Adrenal gland (tissue), 5 donors: ENCODE results near the gene KDM2B.

Source experiments
- POLR2A ChIP-seq, 2 donors: fragments of 450-650 bp; IDR thresholded peaks; one replicate each; pipeline ENCODE4 v1.6.1; 2017; ENCODE audit warnings: antibody characterized with exemption in 2 of 2, mild to moderate bottlenecking in 2 of 2, moderate library complexity in 1 of 2
- TF ChIP-seq, protein P1 (sequence below), 6 experiments: fragments of 450-650 bp in 4 of 6; fragments of 200-600 bp in 2 of 6; sonication (generic) in 1 of 6; IDR thresholded peaks; 1 replicate in 5 of 6; 2 replicates in 1 of 6; pipeline versions ENCODE4 v1.5.1 to v1.8.0; 2016 to 2021; ENCODE audit warnings: antibody characterized with exemption in 6 of 6, mild to moderate bottlenecking in 2 of 6, moderate library complexity in 1 of 6
- donor health status: DM: no; HTN: no; CAD: no.

DNA sequence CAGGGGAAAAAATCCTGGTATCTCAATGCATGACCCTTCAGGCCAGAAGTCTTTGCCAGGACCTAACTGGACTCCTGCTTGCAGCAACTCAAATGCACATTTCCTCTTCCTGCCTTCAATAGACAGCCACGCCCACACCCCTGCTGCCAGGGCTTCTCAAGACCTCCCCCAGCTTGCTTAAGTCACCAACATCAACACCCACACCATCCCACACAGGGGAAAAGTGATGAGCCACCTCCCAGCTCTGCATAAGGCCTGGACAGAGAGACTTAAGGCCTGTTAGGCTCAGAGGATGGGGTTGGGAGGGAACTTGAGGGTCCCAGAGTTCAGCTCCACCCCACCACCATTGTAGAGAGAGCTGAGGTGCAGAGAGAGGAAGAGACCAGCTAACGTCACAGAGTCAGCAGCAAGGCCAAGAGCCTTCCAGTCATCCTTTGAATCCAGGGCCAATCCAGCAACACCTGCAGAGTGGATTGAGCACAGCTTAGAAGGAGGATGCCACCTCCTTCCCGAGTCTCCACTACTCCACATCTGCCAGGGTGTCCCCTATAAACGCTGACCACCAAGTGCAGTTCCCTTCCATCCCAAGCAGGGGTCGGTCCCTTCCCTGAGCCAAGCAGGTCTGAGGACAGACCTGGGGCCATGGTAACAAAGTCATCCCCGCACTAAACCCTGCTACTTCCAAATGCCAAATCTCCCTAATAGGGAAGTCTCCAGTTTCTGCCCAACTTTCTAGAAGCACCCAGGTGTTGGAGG is 50.0 kb downstream of the KDM2B start:
- TF ChIP-seq, protein P1, sequence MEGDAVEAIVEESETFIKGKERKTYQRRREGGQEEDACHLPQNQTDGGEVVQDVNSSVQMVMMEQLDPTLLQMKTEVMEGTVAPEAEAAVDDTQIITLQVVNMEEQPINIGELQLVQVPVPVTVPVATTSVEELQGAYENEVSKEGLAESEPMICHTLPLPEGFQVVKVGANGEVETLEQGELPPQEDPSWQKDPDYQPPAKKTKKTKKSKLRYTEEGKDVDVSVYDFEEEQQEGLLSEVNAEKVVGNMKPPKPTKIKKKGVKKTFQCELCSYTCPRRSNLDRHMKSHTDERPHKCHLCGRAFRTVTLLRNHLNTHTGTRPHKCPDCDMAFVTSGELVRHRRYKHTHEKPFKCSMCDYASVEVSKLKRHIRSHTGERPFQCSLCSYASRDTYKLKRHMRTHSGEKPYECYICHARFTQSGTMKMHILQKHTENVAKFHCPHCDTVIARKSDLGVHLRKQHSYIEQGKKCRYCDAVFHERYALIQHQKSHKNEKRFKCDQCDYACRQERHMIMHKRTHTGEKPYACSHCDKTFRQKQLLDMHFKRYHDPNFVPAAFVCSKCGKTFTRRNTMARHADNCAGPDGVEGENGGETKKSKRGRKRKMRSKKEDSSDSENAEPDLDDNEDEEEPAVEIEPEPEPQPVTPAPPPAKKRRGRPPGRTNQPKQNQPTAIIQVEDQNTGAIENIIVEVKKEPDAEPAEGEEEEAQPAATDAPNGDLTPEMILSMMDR (IDR thresholded peaks at IDR 0.05): no peak
- TF ChIP-seq POLR2A (IDR thresholded peaks at IDR 0.05): no peak
